ENCODE data around the gene TICAM1.
"Not testable (repeated sequence)": the region's sequence is repeated elsewhere in the genome, so short reads cannot be mapped to it uniquely, and the experiment has no call there.

Gene TICAM1

GRCh38 chr19:4800591-4801081 lies 30.9 kb downstream of the TICAM1 start:
- no peaks in the 10 kb centered on the region for H3K9me3 Mint-ChIP-seq
- no peak overlapping the region for H3K4me3 Mint-ChIP-seq
- peaks cover 4% of the 10 kb centered on the region for H3K36me3 Mint-ChIP-seq

GRCh38 chr19:4795400-4795799 lies 36.1 kb downstream of the TICAM1 start:
- Mint-ChIP-seq H3K4me1 (peaks cover 33% of the 10 kb centered on the region), H3K27ac (peak overlapping the region; percentile 14), H3K9me3 (no peaks in the 10 kb centered on the region), H3K36me3 (peaks cover 5% of the 10 kb centered on the region), H3K27me3 (no peaks in the 10 kb centered on the region), H3K4me3 (peak overlapping the region; percentile 55)

More at GRCh38 chr19:4800591-4801081, 30.9 kb downstream of the TICAM1 start:
- Mint-ChIP-seq H3K27me3 (no peaks in the 10 kb centered on the region), H3K27ac (no peak overlapping the region), H3K4me1 (peaks cover 7% of the 10 kb centered on the region)

- Mint-ChIP-seq H3K27ac (no peak overlapping the region), H3K9me3 (no peaks in the 10 kb centered on the region), H3K36me3 (peaks cover 5% of the 10 kb centered on the region), H3K4me3 (peak overlapping the region; percentile 60), H3K4me1 (peaks cover 33% of the 10 kb centered on the region), H3K27me3 (no peaks in the 10 kb centered on the region)
Measured at GRCh38 chr19:4794971-4795370, 36.5 kb downstream of the TICAM1 start.

GRCh38 chr19:4793278-4793677 lies 38.2 kb downstream of the TICAM1 start:
- H3K36me3 Mint-ChIP-seq, H3K27me3 Mint-ChIP-seq, H3K9me3 Mint-ChIP-seq: not testable (repeated sequence)
- Mint-ChIP-seq H3K4me3 (peak overlapping the region; percentile 92), H3K4me1 (peaks cover 33% of the 10 kb centered on the region), H3K27ac (peak overlapping the region; percentile 23)

GRCh38 chr19:4792866-4793195 lies 38.7 kb downstream of the TICAM1 start:
- Mint-ChIP-seq H3K4me3 (peak overlapping the region; percentile 92), H3K27ac (peak overlapping the region; percentile 46), H3K4me1 (peaks cover 33% of the 10 kb centered on the region)
- not testable (repeated sequence) for H3K9me3 Mint-ChIP-seq, H3K27me3 Mint-ChIP-seq, H3K36me3 Mint-ChIP-seq

- not testable (repeated sequence) for H3K9me3 Mint-ChIP-seq, H3K36me3 Mint-ChIP-seq, H3K27me3 Mint-ChIP-seq
- Mint-ChIP-seq H3K4me3 (peak overlapping the region; percentile 92), H3K4me1 (peaks cover 33% of the 10 kb centered on the region), H3K27ac (peak overlapping the region; percentile 46)
Measured at GRCh38 chr19:4792019-4792865, 39.3 kb downstream of the TICAM1 start.

GRCh38 chr19:4791183-4792018 lies 40.1 kb downstream of the TICAM1 start, which contains the start of gene FEM1A:
Gene FEM1A, plus strand, starts transcription at chr19:4791734. Its CDS starts 121 bp downstream, at chr19:4791855.
- Mint-ChIP-seq H3K27ac (peak within 1 kb of the TSS; percentile 89), H3K4me1 (peaks cover 28% of the 10 kb centered on the region), H3K36me3 (peaks cover 1% of the 10 kb centered on the region)

GRCh38 chr19:4786412-4787016 lies 45.0 kb downstream of the TICAM1 start:
- not testable (repeated sequence) for H3K4me1 Mint-ChIP-seq, H3K27me3 Mint-ChIP-seq, H3K27ac Mint-ChIP-seq, H3K36me3 Mint-ChIP-seq, H3K9me3 Mint-ChIP-seq, H3K4me3 Mint-ChIP-seq

More at GRCh38 chr19:4791183-4792018, 40.1 kb downstream of the TICAM1 start, which contains the start of gene FEM1A:
- Mint-ChIP-seq H3K27me3 (no peaks in the 10 kb centered on the region), H3K4me3 (peak within 1 kb of the TSS; percentile 92), H3K9me3 (no peaks in the 10 kb centered on the region)

- H3K27me3 Mint-ChIP-seq: no peaks in the 10 kb centered on the region
- no peaks in the 10 kb centered on the region for H3K9me3 Mint-ChIP-seq
- H3K27ac Mint-ChIP-seq: no peak overlapping the region
- no peak overlapping the region for H3K4me3 Mint-ChIP-seq
- peaks cover 3% of the 10 kb centered on the region for H3K36me3 Mint-ChIP-seq
- no peaks in the 10 kb centered on the region for H3K4me1 Mint-ChIP-seq
Measured at GRCh38 chr19:4781801-4782200, 49.7 kb downstream of the TICAM1 start.

GRCh38 chr19:4780860-4781259 lies 50.7 kb downstream of the TICAM1 start:
- Mint-ChIP-seq H3K4me1 (no peaks in the 10 kb centered on the region), H3K4me3 (no peak overlapping the region), H3K36me3 (peaks cover 4% of the 10 kb centered on the region), H3K27me3 (peaks cover under 1% of the 10 kb centered on the region), H3K27ac (no peak overlapping the region), H3K9me3 (no peaks in the 10 kb centered on the region)

GRCh38 chr19:4778124-4778523 lies 53.4 kb downstream of the TICAM1 start:
- not testable (repeated sequence) for H3K36me3 Mint-ChIP-seq, H3K27ac Mint-ChIP-seq, H3K9me3 Mint-ChIP-seq, H3K4me1 Mint-ChIP-seq, H3K27me3 Mint-ChIP-seq, H3K4me3 Mint-ChIP-seq

- H3K36me3 Mint-ChIP-seq: peaks cover 7% of the 10 kb centered on the region
- H3K4me3 Mint-ChIP-seq: no peak overlapping the region
- H3K27ac Mint-ChIP-seq: no peak overlapping the region
- H3K4me1 Mint-ChIP-seq: no peaks in the 10 kb centered on the region
- H3K27me3 Mint-ChIP-seq: peaks cover 15% of the 10 kb centered on the region
- H3K9me3 Mint-ChIP-seq: no peaks in the 10 kb centered on the region
Measured at GRCh38 chr19:4776436-4777211, 54.9 kb downstream of the TICAM1 start.

- Mint-ChIP-seq H3K9me3 (no peaks in the 10 kb centered on the region), H3K4me1 (no peaks in the 10 kb centered on the region), H3K36me3 (peaks cover 3% of the 10 kb centered on the region), H3K27me3 (peaks cover 15% of the 10 kb centered on the region), H3K4me3 (no peak overlapping the region), H3K27ac (no peak overlapping the region)
Measured at GRCh38 chr19:4775627-4776152, 55.8 kb downstream of the TICAM1 start.

GRCh38 chr19:4774136-4774535 lies 57.4 kb downstream of the TICAM1 start:
- peaks cover 15% of the 10 kb centered on the region for H3K27me3 Mint-ChIP-seq
- no peak overlapping the region for H3K4me3 Mint-ChIP-seq

More at GRCh38 chr19:4774136-4774535, 57.4 kb downstream of the TICAM1 start:
- Mint-ChIP-seq H3K4me1 (no peaks in the 10 kb centered on the region), H3K9me3 (no peaks in the 10 kb centered on the region), H3K27ac (no peak overlapping the region), H3K36me3 (peaks cover 3% of the 10 kb centered on the region)

All from activated naive CD4-positive, alpha-beta T cell treated with anti-CD3 and anti-CD28 coated beads, Interleukin-2, amount 50 U/mL, for 24 hours (primary cell).